ENCODE results near the gene HOXD1.

GRCh38 chr2:176149481-176149938 lies 39.0 kb upstream of the HOXD1 start:
- TF ChIP-seq, protein P1, sequence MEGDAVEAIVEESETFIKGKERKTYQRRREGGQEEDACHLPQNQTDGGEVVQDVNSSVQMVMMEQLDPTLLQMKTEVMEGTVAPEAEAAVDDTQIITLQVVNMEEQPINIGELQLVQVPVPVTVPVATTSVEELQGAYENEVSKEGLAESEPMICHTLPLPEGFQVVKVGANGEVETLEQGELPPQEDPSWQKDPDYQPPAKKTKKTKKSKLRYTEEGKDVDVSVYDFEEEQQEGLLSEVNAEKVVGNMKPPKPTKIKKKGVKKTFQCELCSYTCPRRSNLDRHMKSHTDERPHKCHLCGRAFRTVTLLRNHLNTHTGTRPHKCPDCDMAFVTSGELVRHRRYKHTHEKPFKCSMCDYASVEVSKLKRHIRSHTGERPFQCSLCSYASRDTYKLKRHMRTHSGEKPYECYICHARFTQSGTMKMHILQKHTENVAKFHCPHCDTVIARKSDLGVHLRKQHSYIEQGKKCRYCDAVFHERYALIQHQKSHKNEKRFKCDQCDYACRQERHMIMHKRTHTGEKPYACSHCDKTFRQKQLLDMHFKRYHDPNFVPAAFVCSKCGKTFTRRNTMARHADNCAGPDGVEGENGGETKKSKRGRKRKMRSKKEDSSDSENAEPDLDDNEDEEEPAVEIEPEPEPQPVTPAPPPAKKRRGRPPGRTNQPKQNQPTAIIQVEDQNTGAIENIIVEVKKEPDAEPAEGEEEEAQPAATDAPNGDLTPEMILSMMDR (IDR thresholded peaks at IDR 0.05; ENCODE audit: insufficient read depth, low read length, poor library complexity, severe bottlenecking): no peak
- no peak for TF ChIP-seq EZH2phosphoT487 (conservative IDR thresholded peaks at IDR 0.05; ENCODE audit: low read length)

All from SU-DHL-6 (cell line).